ENCODE data around the gene SCTR.

The SCTR gene

GRCh38 chr2:119440873-119441272, 83.4 kb downstream of the SCTR start:
- no peak for DNase-seq

- DNase-seq = no peak
Observed at GRCh38 chr2:119440501-119440870, 83.8 kb downstream of the SCTR start.

GRCh38 chr2:119439574-119440500, 84.4 kb downstream of the SCTR start:
- DNase-seq = no peak

- no peak for DNase-seq
Observed at GRCh38 chr2:119438726-119439284, 85.5 kb downstream of the SCTR start.

GRCh38 chr2:119438128-119438656, 86.1 kb downstream of the SCTR start:
- no peak for DNase-seq

DNA sequence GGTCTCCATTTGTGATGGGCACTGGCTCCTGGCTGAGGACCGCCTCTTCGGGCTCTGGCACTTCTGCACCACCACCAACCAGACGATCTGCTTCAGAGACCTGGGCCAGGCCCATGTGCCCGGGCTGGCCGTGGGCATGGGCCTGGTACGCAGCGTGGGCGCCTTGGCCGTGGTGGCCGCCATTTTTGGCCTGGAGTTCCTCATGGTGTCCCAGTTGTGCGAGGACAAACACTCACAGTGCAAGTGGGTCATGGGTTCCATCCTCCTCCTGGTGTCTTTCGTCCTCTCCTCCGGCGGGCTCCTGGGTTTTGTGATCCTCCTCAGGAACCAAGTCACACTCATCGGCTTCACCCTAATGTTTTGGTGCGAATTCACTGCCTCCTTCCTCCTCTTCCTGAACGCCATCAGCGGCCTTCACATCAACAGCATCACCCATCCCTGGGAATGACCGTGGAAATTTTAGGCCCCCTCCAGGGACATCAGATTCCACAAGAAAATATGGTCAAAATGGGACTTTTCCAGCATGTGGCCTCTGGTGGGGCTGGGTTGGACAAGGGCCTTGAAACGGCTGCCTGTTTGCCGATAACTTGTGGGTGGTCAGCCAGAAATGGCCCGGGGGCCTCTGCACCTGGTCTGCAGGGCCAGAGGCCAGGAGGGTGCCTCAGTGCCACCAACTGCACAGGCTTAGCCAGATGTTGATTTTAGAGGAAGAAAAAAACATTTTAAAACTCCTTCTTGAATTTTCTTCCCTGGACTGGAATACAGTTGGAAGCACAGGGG, 87.1 kb downstream of the SCTR start:
- no peak for DNase-seq

DNA sequence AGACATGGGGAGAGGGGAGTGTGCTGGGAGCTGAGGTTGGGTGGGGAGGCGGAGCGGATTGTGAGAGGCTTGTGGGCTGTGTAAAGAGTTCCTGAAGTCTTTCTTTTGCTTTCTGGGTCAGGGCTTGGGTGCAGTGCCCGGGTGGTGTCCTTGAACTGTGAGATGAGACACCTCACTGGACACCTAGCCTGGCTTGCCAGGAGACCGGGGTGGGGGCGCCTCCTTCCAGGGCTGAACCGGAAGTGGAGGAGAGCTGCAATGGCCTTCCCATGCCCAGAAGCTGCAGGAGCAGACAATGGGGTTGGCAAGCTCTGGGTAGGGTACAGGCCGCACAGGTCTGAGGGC, 88.4 kb downstream of the SCTR start:
- DNase-seq = no peak

- DNase-seq = no peak
Observed at GRCh38 chr2:119435081-119435952, 89.0 kb downstream of the SCTR start.

- no peak for DNase-seq
Observed at GRCh38 chr2:119434664-119435063, 89.6 kb downstream of the SCTR start.

GRCh38 chr2:119433636-119434327, 90.5 kb downstream of the SCTR start:
- no peak for DNase-seq

DNA sequence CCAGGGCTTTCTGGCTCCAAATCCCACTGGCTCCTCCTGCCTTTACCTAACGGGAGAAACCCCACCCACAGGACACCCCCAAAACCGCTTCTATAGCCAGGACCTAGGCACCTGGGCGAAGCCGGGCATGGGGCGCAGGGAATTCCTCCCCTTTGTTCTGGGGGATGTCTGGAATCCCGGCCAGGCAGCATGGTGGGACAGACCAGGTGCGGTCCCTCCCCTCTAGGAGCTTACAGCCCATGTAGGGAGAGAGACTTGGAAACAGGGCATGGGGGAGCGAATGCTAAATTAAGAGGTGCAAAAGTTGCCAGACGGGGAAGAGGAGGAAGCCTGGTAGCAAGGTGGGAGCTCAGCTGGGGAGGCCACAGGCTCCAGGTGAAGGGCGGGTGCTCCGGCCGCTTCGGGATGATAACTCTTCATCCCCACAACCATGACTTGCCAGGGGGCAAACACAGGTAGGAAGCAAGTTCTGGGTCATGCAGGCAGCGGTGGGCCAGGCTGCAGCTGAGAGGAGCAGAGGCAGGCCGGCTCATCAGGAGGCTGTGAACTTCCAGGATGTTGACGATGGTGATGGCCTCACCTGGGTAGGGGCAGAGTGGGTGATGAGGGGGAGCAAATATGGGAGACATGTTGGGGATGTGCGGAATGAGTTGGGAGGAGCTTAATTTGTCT, 91.3 kb downstream of the SCTR start:
- DNase-seq = no peak

DNA sequence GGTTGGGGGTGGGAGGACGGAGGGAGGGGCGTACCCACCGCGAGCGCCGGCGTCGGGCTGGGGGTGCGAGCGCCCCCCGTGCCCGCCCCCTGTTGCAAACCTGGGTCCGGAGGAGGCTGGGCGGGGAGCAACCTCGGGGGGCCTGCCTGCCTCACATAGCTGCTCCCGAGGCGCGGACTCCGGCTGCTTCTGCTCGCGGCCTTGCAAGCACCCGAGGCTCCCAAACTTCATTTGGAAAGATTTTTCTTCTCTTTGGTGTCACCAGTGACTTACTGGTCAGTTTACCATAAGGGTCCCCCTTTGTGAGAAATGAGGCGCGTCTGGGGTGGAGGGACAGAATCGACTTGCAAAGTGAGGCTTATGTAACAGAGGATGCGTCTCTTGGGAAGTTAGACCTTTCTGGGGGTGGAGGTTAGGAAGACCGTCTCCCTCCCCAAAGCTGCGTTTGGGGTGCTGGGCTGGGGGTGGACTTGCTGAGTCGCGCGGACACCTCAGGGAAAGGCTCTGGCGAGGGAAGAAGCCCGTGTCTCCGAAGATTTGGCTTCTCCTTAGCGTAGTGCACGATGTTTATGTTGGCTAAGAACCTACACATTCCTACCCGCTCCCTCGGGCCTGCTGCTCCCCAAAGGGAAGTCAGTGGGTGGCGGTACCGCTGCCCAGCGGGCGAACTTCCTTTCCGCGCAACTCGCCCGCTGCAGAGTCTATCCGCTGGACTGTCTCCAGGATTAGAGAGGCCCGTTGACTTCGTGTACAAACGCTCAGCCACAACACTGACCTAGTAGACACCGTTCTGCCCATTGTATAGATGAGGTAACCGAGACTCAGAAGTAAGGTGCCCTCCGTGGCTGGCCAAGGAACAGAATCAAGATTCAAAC, 92.1 kb downstream of the SCTR start:
- no peak for DNase-seq

DNA sequence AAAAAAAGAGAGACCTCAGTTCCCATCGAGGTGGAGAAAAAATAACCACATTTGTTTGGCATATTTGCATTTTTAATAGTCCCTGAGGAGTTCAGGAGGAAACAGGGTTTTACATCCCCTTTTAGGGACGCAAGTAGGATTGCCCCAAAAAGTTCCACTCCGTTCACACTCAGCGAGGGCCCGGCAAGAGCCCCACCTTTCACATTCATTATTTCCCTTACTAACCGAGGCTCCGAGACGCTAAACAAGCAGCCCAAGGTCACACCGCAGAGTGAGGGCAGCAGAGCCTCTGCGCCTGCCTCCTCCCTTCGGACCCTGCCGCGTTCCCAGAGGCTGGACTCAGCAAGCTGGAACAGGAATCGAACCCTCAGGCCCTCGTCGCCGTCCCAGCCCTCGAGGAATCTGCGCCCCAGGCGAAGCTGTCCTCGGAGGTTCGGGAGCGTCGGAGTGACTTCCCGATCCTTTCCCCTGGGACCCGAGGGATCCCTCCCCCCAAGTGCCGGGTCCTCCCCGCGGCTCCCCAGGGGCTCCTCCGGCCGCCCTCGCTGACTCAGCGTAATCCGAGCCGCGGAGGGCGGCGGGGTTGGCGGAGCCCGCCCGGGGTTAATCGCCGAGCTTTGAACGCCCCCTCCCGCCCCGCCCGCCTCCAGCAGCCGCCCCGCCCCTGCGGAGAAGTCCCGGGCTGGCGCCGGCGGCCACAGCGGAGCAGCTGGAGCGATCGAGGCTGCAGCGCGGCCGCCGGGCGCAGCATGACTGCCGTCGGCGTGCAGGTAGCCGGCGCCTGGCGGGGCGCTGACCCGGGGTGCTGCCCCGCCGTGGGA, 92.9 kb downstream of the SCTR start, which contains the start of gene TMEM37:
TSS of gene TMEM37 (plus strand) at position 700 of the 821 bp plus-strand sequence. CDS start at position 750, 50 bp downstream.
- no peak for DNase-seq

DNA sequence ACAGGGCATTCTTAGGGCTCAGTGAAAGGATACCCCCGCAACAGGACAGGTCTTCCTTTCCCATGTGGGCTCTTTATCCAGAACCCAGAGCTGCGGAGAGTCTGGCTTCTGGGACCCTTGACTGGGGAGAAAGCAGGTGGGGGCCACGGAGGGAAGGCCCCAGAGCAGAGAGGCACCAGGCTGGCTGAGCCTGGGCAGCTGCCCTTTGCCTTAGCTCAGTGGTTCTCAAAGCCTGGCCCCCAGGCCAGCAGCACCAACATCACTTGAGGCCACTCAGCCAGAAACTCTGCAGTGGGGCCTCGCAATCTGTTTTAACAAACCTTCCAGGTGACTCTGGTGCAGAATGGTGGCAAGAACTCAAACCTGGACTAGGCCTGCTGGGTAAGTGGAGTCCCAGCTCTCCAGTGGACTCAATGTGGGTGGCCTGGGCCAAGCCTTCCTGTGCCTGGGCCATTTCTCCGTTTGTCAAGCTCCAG, 94.2 kb downstream of the SCTR start:
- no peak for DNase-seq

GRCh38 chr2:119429225-119429981, 94.9 kb downstream of the SCTR start:
- DNase-seq = no peak

GRCh38 chr2:119428488-119429224, 95.6 kb downstream of the SCTR start:
- no peak for DNase-seq

- no peak for DNase-seq
Observed at GRCh38 chr2:119427756-119428155, 96.5 kb downstream of the SCTR start.

Measured in activated naive CD4-positive, alpha-beta T cell treated with anti-CD3 and anti-CD28 coated beads, Interleukin-2, amount 50 U/mL, for 16 hours (primary cell).